HG02943 (cell line): ENCODE measurements around the gene CSNK1E.

Source experiments
- ATAC-seq: cut with Tn5 transposase; IDR thresholded peaks from one replicate; pipeline ENCODE4 v1.9.1; 2021; ENCODE audit warnings: mild to moderate bottlenecking, low read depth, moderate library complexity; ENCODE audit not compliant: unreplicated experiment

Gene CSNK1E

GRCh38 chr22:38309614-38310517, 7.4 kb downstream of the CSNK1E start:
- ATAC-seq = no peak

DNA sequence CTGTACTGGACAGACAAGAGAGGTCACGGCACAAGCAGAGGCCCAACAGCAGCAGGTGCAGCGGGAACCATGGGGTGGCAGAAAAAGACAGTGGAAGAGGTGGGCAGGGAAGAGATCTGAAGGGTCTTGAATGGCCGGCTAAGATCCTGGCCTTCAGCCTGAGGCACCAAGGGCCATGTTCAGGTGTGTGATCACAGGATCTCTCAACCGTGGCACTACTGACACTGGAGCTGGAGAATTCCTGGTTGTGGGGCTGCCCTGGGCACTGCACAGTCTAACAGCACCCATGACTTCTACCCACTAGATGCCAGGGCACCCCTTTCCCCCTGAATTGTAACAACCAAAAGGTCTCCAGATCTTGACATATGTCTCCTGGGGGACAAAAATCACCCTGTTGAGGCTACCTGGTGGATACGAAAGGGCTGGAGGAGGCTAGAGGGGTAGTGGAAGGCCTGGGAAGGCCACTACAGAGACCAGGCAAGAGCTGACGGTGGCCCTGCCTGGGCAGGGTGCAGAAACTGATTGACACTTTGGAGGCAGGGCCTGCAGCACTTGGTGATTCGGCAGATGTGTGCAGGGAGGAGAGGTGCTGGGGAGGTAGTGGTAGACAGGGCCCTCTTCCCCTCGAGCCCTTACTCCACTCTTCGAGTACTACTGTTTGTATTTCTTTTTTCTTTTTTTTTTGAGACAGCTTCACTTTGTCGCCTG, 8.3 kb downstream of the CSNK1E start:
- ATAC-seq = no peak

- peak; percentile 60 for ATAC-seq
Measured at GRCh38 chr22:38305471-38306448, 11.5 kb downstream of the CSNK1E start.

DNA sequence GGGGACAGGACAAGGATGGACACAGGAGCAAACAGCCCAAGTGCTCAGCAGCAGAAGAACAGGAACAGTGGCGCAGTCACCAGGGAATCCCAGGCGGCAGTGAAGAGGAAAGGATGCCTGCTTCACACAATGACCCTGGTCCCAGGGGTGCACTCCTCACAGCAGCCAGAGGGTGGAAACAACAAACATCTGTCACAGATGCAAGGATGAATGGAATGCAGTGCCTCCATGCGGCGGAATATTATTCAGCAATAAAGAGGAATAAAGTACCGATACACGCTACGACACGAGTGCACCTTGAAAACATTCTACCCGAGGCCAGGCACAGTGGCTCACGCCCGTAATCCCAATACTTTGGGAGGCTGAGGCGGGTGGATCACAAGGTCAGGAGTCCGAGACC, 12.7 kb downstream of the CSNK1E start:
- ATAC-seq = no peak

DNA sequence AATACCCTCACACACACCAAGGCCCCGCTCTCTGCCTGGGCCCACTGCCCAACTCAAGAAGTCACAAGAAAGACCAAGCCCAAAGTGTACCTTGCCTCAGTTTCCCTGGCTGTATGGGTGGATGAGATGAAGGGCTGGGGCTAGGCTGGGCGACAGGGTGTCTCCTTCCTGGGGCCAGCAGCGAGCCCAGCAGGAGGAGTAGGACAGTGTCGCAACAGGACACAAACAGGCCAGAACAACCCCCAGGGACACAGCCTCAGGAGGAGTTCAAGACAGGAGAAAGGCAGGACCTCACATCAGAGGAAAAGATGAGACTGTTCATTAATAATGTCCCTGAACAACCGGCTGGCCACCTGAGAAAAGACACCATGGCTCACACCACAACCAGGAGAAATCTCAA, 13.3 kb downstream of the CSNK1E start:
- no peak for ATAC-seq

DNA sequence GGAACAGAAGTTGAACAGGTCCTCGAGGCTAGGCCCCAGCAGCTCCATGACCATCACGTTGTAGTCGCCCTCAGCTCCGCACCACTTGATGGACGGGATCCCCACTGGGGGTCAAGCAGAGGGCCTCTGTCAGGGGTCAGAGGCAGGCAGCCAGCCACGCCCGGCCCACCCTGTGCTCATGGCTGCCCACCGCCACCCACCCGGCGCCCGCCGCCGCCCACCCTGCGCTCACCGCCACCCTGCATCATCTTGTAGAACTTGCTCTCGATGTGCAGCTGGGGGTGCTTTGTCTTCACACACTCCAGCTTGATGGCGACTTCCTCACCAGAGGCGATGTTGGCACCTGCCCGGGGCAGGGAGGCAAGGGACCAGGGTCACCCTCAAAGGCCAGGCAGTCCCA, 14.3 kb downstream of the CSNK1E start:
- ATAC-seq = no peak

GRCh38 chr22:38300946-38301345, 16.3 kb downstream of the CSNK1E start:
- no peak for ATAC-seq

DNA sequence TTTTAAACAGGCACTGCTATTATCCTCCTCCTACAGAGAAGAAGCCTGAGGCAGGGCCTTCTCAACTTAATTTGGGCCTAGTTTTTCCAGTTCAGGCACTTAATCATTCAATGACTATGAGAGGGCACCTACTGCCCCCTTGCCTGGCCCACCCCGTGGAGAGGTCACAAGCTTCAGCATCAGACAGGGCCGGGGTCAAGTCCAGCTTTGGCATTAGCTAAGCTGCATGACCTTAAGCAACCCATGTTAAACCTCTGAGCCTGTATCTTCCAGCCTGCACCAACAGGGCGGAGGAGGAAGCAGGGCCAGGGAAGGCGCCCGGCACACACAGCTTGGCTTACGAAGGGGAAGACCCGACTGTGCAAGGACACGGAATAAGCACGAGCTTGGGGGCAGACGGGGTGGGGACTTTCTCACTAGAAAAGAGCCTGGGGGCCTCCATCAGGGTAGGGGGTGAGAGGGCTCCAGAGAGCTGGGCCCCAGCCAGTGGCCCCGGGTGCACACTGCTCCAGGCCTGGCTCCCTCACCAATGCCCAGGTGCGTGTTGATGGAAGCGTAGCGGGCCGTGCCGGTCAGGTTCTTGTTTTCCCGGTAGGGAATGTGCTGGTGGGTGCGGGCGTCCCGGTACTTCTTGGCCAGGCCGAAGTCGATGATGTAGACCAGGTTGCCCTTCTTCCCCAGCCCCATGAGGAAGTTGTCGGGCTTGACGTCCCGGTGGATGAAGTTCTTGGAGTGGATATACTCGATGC, 16.9 kb downstream of the CSNK1E start:
- no peak for ATAC-seq

DNA sequence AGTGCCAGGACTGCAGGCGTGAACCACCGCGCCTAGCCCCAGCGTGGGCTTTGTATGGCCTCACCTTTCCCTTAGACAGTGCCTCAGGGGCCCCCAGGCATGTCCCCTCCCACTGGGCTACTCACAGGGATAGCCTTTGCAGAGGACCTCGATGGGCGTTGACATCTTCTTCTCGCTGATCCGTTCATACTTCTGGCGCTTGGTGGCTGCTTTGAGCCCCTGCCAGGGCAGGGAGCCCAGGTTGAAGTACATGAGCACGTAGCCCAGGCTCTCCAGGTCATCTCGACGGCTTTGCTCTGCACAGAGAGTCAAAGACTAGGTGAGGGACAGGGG, 17.5 kb downstream of the CSNK1E start:
- no peak for ATAC-seq

DNA sequence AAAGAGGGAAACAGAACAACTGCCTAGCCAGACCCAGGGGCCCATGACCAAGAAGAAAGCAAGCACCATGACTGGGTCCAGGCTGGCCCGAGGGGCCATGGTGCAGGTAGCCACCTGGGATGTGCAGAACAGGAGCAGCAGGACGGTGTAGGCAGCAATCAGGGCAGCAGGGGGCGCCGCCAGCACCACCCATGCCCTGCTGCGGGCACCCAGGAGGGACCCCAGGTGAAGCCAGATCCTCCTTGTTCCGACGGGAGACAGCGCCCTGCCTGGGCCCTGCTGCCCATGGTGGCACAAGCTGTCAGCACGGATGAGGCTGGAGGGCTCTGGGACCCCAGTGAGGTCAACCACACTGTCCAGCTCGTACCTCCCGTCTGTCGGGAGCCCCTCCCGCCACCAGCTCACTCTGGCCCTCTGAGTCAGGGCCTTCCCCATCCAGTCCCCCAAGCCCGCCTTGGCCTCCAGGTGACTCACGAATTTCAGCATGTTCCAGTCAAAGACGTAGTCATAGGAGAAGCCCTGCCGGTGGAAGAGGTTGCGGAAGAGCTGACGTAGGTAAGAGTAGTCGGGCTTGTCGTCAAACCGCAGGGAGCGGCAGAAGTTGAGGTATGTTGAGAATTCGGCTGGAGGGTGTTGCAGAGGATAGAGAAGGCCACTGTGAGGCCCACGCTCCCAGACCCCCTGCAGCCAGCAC, 18.8 kb downstream of the CSNK1E start:
- ATAC-seq = no peak

DNA sequence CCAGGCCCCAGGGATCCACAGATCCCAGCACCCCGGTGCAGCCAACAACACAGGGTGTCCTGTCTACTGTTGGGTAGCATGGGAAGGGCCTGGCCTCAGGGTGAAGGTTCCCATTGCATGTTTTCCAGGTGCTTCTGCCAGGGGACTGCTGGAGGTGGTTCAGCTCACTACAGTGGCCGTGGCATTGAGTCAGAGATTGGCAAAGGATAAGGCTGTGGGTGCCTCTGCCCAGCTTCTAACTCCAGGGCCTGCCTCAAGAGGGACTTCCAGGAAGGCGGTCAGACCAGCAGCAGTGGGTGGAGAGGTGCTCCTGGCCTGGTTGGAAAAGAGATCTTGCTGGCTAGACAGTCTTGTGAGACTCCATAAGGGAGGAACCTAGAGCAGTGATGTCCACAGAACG, 20.9 kb downstream of the CSNK1E start:
- no peak for ATAC-seq

DNA sequence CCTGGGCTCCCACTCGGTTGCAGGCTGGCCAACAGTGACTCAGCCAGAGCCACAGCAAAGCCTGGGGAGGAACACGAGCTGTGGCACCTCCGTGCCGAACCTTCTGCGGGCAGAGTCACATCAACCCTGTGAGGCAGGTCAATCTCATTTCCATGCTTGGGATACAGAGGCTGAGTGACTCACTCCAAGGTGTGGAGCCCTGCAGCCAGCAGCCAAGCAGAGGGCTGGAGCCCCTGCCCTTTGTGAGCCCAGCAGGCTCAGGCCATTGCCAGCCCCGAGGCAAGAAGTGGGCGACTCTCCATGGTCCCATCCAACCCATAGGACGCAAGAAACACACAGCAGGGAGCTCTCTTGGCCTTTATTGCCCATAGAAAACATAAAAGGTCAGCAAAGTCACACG, 21.4 kb downstream of the CSNK1E start:
- ATAC-seq = no peak

DNA sequence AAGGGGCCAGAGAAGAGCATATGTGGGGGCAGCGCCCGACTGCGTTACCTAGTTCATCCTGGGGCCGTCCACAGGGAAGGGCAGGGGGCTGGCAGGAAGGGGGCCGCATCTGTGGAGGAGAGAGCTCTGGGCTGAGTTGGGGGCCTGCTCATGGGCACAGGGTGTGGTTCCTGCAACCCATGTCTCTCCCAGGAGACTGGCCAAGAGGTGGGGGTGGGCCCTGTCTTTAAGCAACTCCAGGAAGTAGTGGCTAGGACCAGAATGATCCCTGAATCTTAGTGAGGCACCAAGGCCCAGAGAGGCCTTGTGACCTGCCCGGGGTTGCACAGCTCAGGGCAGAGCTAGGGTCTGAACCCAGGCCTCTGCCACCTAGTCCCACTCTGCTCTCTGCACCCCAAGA, 21.9 kb downstream of the CSNK1E start:
- ATAC-seq = no peak

- no peak for ATAC-seq
Measured at GRCh38 chr22:38294193-38294592, 23.0 kb downstream of the CSNK1E start.

DNA sequence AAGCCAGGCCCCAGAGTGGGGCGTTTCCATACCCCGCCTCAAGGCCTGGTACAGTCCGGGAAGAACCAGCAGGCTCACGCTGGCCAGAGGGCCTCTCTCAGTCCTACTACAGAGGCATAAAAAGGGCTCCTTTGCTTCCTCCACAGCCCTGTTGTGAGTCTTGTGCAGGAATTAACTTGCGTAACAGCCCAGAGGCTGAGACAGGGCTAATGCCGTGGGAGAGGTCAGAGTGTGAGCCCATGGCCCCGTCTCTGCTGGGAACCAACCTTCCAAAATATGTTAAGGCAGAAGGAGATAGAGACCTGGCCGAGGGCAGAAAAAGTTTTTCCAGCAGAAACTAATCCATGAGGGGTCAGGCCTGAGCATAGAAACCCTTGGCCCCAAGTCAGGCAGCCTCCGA, 24.5 kb downstream of the CSNK1E start:
- ATAC-seq = no peak

- no peak for ATAC-seq
Measured at GRCh38 chr22:38291201-38291777, 25.9 kb downstream of the CSNK1E start.

GRCh38 chr22:38290347-38290746, 26.9 kb downstream of the CSNK1E start:
- ATAC-seq = no peak

GRCh38 chr22:38289583-38290082, 27.6 kb downstream of the CSNK1E start:
- no peak for ATAC-seq
